ENCODE measurements around the gene PPP2R2B. TPM values are rescaled to one million over a fixed set of nuclear protein-coding genes. Genes with fewer than 3 reads are reported as not detected.
A peak's percentile ranks its signal among the peaks of the same experiment; 100 is the strongest.

PPP2R2B gene
- total RNA-seq, 4 donors from 2014 or later: 0.31 to 1.9 (median 0.96) TPM

DNA sequence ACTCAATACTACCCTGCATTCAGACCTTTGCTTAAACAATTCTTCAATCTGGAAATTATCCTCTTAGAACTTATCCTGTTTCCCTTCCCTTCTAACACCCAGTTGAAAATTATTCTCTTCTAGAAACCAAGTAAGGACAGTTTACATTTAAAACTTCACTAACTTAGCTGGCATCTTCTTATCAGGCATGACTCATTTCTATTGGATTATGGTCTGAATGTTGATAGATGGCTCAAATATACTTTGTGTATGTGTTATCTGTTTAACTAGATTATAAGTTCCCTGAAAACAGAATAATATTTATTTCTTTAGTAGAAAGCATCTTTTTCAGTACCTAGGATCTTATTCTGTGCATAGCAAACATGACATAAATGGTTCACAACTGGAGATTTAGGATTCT, 161.9 kb downstream of the PPP2R2B start:
- DNase-seq (ENCODE audit: low spot score): no peak
- TF ChIP-seq, protein P1, sequence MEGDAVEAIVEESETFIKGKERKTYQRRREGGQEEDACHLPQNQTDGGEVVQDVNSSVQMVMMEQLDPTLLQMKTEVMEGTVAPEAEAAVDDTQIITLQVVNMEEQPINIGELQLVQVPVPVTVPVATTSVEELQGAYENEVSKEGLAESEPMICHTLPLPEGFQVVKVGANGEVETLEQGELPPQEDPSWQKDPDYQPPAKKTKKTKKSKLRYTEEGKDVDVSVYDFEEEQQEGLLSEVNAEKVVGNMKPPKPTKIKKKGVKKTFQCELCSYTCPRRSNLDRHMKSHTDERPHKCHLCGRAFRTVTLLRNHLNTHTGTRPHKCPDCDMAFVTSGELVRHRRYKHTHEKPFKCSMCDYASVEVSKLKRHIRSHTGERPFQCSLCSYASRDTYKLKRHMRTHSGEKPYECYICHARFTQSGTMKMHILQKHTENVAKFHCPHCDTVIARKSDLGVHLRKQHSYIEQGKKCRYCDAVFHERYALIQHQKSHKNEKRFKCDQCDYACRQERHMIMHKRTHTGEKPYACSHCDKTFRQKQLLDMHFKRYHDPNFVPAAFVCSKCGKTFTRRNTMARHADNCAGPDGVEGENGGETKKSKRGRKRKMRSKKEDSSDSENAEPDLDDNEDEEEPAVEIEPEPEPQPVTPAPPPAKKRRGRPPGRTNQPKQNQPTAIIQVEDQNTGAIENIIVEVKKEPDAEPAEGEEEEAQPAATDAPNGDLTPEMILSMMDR (IDR thresholded peaks at IDR 0.05): no peak
- no peak for ATAC-seq (ENCODE audit: low FRiP score)

DNA sequence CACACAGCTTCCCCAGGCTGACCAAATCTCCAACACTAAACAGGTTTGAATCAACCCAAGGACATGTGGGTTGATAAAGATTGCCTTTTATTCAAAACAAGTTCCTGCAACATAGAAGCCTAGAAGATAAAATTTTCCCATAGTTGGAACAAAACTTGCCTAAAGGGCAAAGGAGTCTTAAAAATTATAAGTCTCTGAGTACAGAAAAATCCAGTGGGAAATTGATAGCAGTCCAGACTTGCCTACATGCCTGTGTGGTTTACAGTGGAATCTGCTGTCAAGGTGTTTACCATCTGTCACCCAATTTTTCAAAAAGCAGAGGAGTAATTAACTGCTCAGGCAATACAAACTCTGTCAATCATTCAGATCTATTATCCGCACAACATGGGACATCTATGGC, 168.2 kb downstream of the PPP2R2B start:
- ATAC-seq (ENCODE audit: low FRiP score): no peak
- no peak for DNase-seq (ENCODE audit: low spot score)

DNA sequence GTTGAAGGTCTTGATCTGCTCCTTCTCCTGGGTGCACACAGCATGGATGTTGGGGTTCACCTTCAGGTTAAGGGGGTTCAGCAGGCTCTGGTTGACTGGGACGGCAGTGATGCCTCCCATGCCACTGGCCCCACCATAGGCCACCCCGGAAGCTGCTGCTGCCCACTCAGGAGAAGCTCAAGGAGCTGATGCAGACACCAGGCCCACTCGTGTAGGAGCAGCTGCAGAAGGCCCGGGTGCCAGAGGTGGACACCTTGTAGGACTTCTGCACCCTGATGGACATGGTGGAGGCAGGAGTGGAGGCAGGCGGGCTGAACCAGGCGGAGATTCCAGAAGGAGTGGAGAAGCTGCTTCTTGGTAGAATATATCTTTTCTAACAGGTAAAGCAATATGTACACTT, 171.2 kb downstream of the PPP2R2B start:
- ATAC-seq (ENCODE audit: low FRiP score): no peak
- TF ChIP-seq, protein P1 (IDR thresholded peaks at IDR 0.05): no peak

More for the DNA sequence above, 168.2 kb downstream of the PPP2R2B start:
- TF ChIP-seq, protein P1 (IDR thresholded peaks at IDR 0.05): no peak

DNA sequence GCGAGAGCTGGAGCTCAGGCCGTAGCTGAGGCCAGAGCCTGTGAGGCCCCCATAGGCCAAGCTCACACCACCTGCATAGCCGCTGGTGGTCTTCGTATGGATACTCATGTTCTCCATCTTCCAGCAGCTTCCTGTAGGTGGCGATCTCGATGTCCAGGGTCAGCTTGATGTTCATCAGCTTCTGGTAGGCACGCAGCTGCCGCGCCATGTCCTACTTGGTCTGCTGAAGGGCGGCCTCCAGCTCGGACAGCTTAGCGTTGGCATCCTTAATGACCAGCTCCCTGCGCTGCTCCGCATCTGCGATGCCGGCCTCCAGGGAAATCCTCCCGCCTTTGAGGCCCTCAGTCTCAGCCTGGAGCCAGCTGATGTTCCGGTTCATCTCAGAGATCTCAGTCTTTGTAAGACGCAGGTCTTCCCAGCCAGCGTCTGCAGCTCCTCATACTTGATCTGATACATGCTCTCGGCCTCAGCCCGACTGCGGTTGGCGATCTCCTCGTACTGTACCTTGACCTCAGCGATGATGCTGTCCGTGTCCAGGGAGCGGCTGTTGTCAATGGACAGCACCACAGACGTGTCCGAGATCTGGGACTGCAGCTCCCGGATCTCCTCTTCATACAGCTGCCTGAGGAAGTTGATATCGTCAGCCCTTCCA, 172.1 kb downstream of the PPP2R2B start:
- TF ChIP-seq, protein P1 (IDR thresholded peaks at IDR 0.05): no peak
- no peak for ATAC-seq (ENCODE audit: low FRiP score)

More for the DNA sequence above, 171.2 kb downstream of the PPP2R2B start:
- no peak for DNase-seq (ENCODE audit: low spot score)

DNA sequence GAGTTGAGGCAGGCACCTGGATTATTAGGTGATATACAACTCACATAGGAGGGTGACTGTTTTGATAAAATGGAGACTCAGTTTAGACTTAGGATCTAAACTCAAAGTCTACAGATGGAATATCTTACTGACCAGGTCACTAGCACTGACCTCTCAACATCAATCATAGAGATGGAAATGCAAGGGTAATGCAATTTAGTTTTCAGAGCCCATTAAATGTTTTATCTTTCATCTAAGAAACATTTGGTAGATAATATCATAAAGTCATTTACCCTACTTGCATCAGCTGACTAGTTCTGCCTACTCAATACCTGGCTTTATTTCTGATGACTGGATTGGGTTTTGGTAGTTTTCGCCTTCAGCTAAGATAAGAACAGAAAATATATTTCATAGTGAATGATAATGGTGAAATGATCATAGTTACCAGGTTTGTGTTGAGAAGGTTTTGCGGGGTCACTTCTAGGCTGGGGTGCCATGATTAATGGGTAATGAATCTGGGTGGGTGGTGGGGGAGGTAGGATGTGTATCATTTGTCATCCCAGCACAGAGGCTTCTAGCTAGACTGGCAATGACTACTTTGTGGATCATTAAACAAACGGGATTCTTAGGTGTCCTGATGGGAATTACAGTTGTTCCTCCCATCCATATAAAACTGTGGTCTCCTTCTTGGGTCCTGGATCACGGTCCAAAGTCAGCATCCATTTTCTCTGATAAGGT, 173.4 kb downstream of the PPP2R2B start:
- ATAC-seq (ENCODE audit: low FRiP score) (no peak), DNase-seq (ENCODE audit: low spot score) (no peak)
- TF ChIP-seq, protein P1 (IDR thresholded peaks at IDR 0.05): no peak

More for the DNA sequence above, 172.1 kb downstream of the PPP2R2B start:
- DNase-seq (ENCODE audit: low spot score): no peak

DNA sequence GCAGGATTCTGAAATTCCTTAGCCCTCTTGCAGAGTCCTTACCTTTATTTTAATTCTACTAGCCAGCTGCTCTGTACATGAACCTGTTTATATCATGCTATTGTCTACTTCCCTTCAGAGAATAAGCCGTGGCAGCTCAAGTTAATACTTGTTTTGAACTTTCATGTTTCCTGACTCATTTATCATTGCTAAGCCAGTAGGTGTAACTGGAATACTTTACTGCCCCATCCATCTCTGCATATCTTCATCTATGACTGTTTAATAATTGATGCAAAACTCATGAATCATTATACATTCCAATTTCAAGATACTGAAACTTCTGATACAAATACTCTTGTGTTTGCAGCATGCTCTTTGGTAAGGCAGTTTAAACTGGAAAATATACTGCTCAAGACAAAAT, 174.7 kb downstream of the PPP2R2B start:
- peak; percentile 69 for ATAC-seq (ENCODE audit: low FRiP score)
- TF ChIP-seq, protein P1 (IDR thresholded peaks at IDR 0.05): no peak
- no peak for DNase-seq (ENCODE audit: low spot score)

DNA sequence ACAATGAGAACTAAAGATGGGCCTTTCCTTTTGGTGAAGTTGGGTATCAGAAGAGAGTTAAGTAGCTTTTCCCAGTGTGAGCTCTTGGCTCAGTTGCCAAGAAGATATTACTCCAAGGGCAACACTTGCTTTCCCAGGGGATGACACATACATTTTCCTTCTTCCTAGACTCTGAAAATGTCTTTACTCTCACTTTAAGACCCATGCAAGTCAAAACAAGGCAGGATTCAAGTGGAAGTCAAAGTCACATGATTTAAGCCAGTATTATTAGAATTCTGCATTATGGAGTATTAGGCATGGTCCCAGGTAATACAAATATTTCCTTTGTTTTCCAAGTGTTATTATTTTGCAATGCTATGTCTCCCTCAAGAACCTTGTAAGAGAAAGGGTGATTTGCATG, 175.1 kb downstream of the PPP2R2B start:
- no peak for DNase-seq (ENCODE audit: low spot score)
- TF ChIP-seq, protein P1 (IDR thresholded peaks at IDR 0.05): no peak
- no peak for ATAC-seq (ENCODE audit: low FRiP score)
